GM18520 (cell line): ENCODE results near the gene STX10.

ENCODE experiments used
- ATAC-seq: cut with Tn5 transposase; IDR thresholded peaks from one replicate; pipeline ENCODE4 v1.9.1; 2021; ENCODE audit not compliant: unreplicated experiment

The STX10 gene

DNA sequence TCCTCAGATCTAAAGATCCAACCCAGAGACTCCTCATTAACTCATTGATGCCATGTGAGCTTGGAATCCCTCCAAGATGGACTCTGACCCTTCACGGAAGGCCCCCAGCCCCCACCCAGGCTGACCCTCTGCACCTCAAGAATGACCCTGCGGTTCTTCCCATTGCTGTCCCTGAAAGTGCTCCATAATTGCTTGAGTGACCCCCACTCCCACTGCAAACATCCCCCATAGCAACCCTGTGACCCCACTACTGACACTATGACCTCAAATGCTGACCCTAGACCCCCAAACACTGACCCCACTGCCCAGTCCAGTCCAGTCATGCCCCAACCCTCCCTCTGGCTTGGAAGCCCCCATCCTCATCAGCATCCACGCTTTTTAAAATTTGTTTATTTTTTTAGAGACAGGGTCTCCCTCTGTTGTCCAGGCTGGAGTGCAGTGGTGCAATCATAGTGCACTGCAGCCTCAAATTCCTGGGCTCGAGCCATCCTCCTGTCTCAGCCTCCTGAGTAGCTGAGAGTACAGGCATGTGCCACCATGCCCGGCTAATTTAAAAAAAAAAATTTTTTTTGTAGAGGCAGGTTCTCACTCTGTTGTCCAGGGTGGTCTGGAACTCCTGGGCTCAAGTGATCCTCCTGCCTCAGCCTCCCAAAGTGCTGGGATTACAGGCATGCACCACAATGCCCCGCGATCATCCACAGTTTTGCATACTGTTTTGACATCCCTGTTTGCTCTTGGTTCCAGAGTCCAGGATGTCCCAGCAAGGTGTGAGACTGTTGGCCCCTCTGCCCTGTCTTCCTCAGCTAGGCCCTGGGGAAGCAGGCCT, 48.4 kb downstream of the STX10 start:
- no peak for ATAC-seq

DNA sequence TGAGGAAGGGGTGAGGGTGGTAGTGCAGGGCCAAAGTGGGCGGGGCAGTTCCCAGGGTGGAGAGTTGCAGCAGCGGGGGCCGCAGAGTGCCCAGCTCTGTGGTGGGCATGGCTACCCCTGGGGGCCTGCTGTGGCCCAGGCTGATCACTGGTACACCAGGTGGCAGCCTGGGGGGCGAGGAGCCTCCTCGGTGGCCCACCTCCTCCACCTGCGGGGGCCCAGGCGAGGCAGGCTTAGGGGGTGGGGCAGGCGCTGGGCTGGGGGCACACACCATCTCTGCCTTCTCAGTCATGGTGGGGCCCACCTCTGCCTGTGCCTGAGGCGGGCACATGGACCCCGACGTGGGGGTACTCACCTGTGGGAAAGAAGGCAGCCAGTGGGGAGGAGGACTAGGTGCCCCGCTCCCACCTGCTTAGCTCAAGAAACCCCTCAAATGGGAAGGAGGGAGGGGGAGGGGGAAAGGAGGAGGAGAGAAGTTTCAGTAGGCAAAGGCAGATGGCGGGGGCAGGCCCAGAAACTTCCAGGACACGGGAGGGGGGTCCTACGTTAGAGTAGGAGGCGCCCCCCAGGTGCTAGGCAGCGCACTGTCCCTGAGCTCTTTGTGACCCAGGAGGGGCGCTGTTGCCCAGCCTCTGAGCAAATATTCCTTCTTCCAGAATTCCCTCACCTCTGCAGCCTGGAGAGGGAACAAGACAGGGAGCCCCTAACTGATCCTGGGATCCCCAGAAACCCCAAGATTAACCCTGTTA, 49.2 kb downstream of the STX10 start:
- ATAC-seq = no peak

DNA sequence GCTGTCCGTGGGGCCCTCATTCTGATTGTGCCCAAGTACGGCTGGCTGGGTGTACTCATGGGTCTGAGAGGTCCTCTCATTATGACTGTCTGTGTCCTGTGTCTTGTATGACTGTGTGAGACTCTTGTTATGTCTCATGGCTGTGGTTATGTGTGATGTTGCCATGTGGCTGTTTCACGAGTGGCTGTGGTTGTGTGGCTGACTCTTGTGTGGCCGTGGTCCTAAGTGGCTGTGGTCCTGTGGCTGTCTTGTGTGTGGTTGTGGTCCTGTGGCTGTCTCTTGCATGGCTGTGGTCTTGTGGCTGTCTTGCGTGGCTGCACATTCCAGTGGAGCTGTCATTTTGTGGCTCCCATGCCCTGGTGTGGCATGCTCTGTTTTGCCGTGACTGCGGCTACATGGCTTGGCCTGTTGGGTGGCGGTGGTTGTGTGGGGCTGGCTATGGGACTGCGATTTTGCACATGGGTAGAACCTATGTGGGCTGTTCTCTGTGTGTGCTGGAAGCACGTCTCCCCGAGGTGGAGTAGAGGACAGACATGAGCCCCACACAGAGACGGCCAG, 50.1 kb downstream of the STX10 start:
- peak; percentile 27 for ATAC-seq

DNA sequence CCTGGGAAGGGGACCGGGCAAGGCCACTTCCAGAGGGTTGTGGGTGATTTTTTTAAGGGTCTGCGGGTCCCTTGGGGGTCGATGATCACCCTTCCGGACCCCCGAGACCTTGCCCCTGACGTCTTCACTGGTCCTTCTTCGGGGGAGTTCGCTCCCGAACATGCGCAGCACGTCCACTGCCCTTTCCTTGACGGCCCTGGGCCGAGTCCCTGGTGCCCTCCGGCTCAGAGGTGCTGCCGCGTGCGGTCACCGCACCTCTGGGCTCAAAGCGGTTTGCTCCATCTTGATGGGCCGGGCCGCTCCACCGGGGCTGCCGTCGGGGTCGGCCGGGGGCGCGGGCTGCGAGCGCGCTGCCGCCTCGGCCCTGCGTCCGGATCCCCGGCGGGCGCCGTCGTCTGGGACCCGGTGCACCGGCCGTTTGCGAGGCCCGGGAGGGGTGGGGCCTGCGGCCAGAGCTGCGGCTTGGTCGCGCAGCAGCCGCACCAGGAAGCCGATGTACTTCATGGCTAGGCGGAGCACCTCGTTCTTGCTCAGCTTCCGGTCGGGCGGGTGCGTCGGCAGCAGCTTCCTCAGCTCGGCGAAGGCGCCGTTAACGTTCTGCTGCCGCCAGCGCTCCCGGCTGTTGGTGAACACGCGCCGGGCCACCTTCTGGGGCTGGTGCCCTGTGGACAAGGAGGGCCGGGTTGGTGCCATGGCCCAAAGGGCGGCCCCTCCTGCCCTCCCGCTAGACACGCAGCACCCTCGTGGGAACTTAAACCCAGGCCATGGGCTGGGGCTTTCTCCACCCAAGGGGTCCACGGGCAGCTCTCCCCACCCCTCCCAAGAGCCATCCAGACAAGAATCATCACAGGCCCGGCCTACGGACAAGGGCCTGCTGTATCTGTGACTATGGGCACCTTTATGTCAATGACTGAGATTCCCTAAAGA, 50.8 kb downstream of the STX10 start:
- ATAC-seq = peak; percentile 25

DNA sequence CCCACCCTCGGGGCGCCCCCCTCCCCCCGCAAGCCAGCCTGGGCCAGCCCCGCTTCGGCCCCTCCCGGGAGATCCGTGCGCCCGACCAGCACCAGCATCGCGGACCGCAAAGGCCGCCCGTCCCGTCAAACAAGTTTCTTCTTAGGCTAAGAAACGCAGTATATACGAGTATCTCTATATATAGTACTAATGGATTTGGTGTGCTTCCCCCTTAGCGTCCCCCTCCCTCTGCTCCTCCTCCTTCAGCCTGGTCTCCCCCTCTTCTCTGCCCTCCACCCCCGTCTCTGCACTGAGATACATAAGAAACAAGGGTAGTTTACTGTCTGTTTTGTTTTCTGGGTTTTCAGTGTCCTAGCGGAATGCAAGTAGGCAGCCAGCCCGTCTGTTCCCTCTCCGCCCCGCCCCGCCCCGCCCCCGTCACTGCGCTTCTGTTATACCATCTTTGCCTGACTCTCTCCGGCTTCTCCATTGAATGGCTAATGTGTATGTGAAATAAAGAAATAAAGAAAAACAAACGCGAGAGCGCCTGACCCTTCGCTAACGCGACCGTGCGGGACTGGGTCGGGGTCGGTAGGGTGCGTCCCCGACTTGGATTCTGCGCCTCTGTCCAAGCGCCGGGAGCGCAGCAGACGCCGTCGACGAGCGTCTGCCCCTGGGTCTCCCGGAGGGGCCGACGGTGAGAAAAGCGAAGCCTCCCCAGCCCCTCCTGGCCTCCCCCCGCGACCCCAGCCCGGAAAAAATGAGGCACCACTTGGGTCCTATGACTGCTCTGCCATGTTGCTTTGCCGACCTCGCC, 51.7 kb downstream of the STX10 start:
- ATAC-seq = no peak

DNA sequence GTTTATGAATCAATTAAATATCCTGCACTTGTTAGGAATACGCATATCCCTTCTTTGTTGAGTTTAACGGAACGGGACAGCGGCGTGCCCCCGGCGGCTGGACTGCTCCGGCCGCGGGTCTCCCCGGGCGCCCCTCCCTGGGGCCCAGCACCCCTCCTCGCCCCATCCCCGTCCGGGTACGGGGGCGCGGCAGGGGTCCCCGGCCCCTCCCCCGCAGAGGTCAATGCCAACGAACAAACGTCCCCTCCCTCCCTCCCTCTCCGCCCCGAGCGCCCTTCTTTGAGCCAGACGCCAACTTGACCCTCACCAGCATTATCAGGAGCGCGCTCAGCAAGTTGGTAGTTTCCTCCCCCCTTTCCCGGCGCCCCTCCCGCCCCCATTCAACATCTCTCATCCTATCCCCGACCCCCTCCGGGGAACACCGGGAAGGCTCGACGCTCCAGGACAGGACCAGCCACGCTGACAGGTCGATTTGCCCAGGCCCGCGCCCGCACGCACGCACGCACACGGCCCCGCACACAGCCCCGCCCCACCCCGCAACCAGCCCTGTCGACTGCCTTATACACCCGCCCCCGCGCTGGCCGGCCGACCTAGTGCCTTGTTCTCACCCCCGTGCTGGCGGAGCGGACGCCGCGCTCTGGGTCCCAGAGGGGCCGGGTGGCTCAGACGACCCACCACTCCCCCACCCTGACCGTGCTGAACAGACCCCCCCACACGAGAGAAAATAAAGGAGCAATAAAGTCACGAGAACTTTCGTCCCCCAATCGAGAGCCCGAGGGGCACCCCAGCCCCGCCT, 52.5 kb downstream of the STX10 start:
- no peak for ATAC-seq

DNA sequence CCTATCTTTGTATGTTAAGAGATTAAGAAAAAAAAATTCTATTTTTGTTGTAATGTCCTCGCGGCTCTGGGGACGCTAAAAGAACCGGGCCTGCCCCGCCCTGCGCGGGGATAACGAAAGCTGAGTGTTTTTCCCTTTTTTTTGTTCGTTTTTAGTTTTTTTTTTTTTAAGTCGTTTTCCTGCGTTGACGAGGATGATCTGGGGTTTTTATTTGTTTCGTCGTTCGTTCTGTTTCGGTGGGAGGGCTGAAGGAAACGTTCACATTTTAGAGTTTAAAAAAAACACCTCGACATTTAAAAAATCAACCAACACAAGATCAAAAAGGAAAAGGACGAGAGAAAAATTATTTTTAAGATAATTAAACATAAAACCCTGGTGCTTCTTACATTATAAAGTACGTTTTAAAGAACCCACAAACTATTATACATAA, 53.1 kb downstream of the STX10 start:
- ATAC-seq = no peak

DNA sequence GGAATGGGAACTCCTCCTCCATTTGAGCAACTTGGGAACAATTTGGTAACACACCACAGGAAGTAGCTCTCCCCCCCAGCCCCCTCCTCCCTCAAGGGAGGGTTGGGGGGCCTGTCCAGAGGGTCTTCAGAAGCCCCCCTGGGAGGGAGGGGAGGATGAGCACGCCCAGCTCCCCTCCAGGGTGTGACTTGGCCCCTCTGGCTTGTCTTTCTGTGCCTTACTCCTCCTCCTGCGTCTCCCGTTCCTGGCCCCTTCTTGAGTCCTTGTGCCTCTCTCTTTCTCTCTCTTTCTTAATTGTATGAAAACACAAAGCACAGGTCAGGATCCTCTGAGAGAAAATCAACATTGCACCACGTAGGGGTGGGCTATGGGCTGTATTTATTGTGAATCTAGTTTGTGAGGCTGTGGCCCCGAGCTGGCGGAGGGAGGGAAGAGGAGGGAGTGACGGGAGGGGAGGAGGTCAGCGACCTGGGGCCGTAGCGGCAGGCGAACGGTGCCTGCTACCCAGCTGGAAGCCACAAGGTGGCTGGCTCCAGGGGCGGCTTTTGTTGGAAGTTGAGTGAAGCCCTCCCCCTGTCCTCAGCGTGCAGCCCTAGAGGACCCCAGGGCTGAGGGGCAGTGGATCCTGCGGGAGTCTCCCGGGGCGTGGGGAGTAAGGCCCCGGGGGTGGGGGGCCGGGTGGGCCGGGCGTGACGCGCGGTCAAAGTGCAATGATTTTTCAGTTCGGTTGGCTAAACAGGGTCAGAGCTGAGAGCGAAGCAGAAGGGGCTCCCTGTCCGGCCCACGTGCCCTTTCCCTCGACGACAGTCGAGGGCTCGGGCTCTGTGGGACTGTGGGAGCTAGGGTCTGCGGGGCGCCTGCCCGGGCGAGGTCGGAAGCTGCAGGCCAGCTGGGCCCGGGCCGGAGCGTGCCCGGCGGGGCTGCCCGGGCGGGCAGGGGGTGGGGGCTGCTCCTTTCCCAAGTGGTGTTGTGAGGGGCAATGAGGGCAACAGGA, 53.9 kb downstream of the STX10 start:
- no peak for ATAC-seq

DNA sequence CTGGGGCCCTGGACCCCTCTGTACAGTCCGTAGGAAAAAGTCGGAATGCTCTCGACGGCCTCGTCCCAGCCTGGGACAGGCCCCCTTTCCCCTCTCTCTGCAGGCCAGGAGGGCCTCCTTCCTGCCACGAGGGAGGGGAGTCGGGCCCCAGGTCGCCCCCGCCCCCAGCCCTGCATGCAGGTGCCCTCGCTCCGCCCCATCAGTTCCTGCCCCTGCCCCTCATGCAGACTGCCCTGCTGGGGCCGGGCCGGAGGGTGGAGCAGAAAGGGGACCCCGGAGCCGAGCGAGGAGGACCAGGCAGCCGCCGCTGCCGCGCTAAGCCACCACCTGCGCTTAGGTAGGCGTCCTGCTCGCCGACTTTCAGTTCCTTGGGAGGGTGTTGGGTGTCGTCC, 54.8 kb downstream of the STX10 start:
- no peak for ATAC-seq

DNA sequence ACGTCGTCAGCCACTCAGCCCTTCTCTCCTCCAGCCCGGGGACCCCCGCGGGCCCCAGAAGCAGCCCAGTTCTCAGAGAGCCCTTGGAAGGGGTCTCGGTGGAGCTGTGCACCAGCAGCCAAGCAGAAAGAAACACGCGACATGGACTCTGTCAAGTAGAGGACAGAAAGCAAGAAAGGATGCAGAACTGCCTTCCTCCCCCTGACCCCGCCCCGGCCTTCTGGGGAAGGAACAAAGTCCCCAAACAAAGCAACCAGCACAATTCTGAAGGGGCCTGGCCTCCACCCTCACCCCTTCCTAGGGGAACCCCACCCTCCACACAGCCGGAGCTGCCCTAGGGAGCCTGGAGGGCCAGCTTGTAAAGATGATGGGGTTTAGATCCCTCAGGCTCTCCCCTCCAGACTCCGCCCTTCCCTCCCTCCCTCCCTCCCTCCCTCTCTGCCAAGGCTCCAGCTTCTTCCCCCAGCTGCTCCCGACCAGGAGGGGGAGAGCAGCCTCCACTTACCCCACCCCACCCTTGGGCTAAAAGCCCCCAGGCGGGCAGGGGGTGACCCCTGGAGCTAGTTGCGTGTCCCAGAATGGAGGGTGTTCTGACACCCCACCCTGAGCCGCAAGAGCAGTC, 55.3 kb downstream of the STX10 start:
- ATAC-seq = no peak

DNA sequence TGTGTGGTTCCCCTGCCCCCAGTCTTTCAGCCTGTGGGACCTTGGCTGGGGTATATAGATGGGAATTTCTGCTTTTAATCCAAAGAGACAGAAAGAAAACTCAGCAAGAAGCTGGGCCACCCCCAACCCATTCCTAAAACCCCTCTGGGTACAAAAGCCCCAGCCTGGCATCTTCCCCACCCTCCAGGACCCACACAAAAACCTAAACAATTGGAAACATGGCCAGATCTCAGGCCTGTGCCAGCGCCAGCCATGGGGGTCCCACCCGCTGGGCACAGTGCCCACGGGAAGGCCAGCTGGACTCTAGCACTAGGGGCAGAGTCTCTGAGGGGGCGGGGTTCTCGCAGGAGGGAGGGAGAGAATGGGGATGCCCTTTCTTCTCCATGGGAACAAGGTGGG, 56.1 kb downstream of the STX10 start:
- ATAC-seq = no peak
